GM20431 (cell line): ENCODE measurements around the gene USP49.

Source experiments
- in situ Hi-C: fragments of 300-500 bp; cut with MseI, MboI; formaldehyde crosslinking; loops from one replicate; pipeline ENCODE4 v1.15.0; 2020; ENCODE audit warnings: low sequenced_read_pairs; ENCODE audit not compliant: unreplicated experiment

The USP49 gene

DNA sequence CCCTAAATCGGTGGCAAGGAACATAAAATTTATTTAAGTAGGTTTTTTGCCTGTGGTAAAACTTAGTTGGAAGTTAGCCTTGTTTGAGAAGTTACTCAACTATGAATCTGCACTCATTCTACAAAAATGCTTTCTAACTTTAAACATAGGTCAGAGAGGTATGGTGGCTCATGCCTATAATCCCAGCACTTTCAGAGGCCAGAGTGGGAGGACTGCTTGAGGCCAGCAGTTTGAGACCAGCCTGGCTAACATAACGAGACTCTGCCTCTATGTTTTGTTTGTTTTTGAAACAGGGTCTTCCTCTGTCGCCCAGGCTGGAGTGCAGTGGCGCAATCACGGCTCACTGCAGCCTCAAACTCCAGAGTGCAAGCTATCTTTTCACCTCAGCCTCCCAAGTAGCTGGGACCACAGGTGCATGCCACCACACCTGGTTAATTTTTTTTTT is 16.2 kb downstream of the USP49 start:
- in situ Hi-C loops = no loop called here

DNA sequence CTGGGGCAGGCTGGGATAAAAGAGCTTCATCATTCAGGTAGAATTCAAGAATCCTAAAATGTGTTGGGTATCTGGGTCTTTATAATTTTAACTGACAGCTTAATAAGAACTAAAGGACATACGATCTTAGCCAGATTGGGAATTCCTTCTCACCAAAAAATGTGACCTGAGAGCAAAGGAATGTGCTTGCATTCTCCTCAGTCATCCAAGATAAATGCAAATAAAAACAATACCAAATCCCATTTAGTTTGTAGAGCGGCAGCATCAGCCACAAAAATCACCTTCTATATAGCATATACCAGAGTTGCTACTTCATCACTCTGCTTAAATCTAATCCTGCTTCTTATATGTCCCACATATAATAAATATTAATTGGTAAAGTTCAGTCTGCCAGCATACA is 16.9 kb downstream of the USP49 start:
- in situ Hi-C loops = no loop called here

DNA sequence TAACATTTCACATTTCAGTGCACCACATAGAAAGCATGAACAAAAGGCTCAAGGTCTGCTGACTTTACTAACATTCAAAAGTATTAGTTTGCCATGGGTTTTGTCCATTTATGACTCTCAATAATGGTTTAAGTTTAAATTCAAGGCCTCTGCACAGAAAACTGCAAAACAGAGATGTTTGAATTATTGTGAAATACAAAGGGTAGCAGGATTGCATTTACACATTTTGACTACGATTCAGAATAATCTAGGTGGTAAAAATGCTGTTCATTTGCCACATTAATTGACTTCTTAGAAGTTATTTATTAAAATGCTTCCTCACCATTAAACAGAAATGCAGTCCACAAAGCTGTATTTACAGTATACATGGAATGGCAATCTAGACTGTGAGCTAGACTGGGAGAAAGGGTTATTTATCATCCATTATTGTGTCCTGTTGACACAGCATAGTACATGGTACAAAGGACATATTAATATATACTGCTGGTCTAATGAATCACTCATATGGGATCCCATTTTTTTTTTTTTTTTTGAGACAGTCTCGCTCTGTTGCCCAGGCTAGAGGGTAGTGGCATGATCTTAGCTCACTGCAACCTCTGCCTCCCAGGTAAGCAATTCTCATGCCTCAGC is 18.0 kb downstream of the USP49 start:
- in situ Hi-C loops = no loop called here

DNA sequence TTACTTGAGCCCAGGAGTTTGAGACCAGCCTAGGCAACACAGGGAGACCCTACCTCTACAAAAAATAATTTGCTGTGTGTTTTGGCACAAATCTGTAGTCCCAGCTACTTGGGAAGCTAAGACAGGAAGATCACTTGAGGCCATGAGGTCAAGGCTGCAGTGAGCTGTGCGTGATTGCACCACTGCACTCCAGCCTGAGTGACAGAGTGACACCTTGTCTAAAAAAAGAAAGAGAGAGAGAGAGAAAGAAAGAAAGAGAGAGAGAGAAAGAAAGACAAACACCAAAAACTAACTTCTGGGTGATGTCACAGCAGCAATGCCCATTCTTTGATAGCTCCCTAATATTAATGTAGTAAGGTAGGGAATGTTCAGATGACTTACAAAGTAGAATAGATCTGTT is 20.4 kb downstream of the USP49 start:
- in situ Hi-C loops = no loop called here

DNA sequence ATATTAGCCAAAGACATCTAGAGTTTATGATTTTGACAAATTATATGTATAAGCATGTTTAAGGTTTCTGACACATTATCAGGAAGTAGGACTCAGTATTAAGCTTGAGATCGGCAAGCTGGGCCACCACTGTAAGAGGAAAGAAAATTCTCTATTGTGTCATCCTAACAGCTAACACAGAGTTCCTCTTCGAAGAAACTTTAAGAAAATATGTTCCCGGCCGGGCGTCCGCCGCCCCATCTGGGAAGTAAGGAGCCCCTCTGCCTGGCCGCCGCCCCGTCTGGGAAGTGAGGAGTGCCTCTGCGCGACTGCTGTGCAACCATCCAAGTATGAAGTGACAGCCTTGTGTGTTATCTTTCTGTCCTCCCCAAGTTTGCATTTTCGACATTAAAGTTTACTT is 23.0 kb downstream of the USP49 start:
- in situ Hi-C loops = no loop called here

DNA sequence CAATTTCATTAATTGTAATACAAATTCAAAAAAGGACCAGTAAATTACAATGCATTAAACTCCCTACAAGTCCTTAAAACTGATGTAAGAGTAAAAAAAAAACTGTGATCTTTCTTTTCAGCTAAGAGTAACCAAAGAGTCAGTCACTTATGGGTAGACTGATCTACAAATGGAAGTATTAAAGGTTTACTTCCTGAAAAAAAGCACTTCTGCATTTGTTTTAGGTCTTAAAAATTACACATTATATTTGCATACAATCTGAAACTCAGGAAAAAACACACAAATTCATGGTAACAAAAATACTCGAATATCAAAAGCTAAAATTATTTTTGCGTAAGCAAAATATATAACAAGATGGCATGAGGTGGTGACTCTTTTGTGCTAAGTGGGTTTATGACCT is 23.5 kb downstream of the USP49 start:
- in situ Hi-C loops = no loop called here

DNA sequence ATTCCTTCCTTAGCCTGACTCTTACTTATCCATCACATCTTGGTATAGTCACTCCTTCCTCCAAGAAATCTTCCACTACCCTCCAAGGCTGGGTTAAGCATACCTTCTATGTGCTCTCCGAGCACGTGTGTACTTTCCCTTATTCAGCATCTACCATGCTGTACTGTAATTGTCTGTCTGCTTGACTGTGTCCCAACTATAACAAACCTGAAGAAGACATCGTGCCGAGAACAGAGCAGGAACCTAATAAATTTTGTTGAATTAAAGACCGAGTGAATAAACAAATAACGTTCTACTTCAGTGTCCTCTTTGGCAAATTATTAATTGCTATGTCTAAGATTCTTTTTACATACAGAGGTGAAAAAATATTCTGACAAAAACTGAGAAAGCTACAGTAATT is 35.8 kb downstream of the USP49 start:
- in situ Hi-C loops = no loop called here

DNA sequence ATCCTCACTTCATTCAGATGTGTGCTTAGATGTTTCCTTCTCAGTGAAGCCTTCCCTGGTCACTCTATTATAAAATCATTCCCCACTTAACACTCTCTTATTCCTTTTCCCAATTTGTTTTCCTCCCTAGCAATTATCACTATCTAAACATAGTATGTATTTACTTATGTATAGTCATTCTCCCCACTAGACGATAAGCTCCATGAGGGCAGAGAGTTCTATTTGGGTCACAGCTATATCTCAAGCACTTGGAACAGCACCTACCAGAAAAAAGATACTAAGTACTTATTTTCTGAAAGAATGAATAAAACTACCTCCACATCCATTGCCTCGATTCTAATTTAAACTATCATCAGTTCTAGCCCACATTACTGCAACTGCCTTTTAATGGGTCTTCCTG is 36.5 kb downstream of the USP49 start:
- in situ Hi-C loops = no loop called here

DNA sequence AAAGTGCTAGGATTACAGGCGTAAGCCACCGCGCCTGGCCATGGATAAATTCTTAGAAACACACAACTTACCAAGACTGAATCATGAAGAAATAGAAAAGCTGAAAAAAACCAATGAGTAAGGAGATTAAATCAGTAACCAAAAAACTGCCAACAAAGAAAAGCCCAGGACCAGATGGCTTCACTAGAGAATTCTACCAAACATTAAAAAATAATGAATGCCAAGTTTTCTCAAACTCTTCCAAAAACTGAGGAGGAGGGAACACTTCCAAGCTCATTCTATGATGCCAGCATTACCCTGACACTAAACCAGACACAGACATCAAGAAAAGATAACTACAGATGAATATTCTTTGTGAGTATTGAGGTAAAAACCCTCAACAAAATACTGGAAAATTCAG is 44.3 kb downstream of the USP49 start:
- in situ Hi-C loops = no loop called here

DNA sequence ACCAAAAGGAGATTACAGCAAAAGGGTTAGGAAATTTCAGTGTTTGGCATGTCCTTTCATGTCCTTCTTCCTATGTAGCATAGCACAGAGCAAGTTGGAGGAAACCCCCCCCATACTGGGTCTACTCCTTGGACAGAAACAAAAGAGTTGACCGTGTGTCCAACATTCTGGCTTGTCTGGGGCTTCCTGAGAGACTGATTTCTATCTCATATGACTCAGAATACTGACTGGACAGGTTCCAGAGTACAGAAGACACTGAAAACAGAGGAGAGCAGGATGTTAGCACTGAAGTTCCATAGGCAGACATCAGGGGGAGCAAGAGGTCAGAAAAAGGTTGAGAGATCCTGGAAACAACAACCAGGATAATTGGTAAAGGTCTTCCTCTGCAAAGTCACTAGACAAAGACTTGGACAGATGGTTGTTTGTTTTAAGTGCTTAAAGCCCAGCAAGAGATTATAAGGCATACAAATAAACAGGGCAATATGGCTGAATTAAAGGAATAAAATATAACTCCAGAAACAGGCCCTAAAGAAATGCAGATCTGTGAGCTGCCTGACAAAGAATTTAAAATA is 48.4 kb downstream of the USP49 start:
- in situ Hi-C loops = no loop called here

DNA sequence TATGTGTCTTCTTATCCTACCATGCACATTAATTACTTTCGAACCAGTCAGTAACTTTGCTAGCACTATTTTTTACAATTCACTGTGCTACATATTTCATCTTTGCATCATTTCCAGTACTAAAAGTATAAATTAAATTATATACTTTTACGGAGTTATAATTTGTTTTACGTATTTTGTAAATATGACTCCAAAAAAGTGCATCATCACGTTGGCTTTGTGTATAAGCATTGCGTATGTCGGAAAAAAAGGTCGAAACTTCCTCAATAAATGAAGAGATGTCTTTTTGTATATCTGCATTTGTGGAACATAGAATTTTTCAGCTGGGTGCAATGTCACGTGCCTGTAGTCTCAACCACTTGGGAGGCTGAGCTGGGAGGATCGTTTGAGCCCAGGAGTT is 52.0 kb downstream of the USP49 start:
- in situ Hi-C loops = no loop called here

DNA sequence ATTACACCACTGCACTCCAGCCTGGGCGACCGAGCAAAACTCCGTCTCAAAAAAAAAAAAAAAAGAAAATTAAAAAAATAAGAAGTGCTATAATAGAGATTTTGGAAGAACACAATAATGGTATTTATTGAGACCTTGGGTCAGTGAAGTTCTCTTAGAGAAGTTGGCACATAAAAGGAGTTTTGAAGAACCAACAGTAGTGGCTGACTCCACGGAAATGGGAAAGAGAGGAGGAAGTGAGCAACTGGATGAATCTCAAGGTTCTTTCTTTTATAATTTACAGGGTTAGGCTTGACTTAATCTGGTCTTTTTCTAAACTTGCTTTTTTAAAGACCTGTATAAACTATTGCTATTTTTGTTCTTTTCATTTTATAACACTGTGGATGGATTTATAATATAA is 54.8 kb downstream of the USP49 start:
- in situ Hi-C loops = no loop called here

DNA sequence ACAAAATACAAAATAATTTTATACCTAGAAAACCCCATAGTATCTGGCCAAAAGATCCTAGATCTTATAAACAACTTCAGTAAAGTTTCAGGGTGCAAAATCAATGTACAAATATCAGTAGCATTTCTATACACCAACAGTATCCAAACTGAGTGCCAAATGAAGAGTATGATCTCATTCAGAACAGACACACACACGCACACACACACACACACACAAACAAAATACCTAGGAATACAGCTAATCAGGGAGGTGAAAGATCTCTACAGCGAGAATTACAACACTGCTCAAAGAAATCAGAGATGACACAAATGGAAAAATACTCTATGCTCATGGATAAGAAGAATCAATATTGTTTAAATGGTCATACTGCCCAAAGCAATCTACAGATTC is 58.5 kb downstream of the USP49 start:
- in situ Hi-C loops = no loop called here

DNA sequence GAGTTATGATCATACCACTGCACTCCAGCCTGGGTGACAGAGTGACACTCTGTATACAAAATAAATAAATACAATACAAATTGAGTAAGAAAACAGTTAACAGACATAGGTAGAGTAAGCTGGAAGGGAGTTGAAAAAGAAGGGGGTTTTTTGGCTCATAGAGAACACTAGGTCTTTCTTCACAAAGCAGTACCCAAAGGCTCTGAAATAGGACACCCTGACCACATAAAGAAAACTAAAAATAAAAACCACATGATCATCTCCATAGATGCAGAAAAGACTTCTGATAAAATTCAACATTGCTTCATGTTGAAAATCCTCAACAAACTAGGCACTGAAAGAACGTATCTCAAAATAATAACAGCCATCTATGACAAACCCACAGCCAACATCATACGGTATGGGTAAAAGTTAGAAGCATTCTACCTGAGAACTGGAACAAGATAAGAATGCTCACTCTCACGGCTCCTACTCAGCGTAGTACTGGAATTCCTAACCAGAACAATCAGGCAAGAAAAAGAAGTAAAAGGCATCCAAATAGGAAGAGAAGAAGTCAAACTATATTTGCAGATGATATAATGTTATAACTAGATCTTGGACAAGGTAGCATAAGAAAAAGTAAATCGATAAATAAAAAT is 59.0 kb downstream of the USP49 start:
- in situ Hi-C loops = no loop called here

DNA sequence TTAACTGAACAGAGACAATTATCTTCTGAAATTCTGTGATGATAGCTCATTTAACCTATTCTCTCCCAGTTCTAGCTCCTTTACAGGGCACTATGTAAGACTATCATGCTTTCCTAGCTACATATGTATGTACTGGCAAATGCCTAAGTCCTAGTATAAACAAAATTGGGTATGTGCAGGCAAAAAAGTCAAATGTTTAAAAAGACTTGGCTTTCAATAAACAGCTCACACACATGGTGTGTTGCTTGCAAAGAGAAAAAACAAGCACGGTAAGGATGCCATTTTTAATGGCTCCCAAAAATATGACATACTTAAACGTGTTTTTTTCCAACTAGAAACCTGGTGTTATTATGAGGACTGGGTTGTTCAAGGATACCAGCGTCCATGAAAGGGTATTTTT is 62.9 kb downstream of the USP49 start:
- in situ Hi-C loops = no loop called here

DNA sequence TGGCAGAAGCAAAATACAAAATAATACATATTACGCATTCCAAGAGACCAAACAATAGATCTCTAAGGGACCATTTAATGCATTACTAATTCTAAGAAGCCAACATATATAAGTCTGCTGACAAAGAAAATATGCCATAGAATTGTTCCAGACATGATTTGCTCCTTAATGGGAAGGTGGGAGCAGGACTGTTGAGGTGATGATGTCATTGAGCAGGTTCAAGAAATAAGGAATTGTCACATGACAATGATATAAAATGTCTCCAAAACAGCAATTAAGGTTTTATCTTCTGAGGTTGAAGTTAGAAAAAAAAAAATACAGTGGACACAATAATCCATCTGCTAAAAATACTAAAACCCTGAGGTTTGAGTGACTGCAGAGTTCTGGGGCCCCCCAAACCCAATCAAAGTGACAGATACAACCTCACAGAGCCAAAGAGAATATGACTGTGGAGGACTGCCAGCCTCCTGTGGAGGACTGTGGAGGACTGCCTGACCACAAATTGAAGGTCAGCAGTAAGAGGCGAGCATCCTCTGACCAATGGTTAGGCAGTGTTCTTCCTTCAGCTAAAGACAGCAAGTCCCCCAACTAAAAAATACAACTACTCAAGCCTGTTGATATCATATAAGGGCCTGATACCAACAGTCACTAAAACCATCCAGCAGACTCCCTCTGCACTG is 68.7 kb downstream of the USP49 start:
- in situ Hi-C loops = no loop called here

DNA sequence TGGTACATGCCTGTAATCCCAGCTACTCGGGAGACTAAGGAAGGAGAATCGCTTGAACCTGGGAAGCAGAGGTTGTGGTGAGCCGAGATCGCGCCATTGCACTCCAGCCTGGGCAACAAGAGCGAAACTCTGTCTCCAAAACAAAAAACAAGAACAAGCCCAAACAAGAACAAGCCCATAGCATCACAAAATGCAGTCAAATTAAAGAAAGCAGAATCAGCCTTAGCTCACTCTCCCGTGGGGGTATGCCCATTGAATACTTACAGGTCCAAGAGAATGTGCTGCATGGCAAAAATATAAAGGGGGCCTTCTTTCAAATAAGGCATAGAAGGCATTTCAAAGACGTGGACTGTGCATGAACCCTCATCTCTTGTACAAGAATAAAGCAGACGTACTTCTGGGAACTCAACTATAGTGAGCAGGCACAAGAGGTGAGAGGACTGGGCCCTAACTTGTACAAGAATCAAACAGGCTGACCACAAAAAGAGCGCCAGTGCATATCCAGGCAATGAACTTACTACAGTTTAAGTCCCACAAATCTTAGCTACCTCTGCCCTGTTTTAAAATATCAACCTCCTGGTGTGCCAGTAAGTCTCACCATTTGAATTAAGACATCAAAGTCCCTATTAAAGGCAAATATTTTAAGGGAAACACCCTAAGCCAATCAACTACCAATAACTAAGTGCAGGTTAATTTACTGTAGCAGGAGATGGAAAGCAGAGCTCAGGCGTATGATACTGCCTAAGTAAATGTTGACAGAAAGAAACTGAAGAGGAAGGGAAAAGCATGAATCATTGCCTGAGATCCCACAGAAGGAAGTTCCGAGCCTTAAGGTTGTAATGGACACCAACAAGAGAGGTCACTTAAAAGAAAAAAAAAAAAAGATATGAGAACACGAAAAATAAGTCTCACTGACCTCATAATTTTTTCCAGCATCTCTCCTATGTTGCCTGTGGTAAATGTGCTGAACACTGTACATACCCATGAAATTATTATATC is 70.3 kb downstream of the USP49 start:
- in situ Hi-C loops = no loop called here

DNA sequence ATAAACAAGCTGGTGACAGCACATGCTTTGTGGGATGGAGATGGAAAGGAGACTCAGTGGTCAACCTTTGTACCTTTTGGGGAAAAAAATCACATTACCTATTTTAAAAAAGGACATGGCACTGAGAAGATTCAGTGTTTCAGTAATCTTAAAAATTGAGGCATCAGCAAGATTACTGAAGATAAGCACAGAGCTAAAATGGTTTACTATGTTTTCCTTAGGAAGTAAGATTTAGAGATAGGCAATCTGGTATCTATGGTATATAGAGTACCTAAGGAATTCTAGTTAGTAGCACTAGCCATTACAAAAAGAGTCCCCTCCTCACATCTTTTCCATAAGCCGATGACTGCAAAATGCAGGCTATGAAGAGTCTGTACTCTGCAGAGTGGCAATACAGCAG is 72.0 kb downstream of the USP49 start:
- in situ Hi-C loops = no loop called here

DNA sequence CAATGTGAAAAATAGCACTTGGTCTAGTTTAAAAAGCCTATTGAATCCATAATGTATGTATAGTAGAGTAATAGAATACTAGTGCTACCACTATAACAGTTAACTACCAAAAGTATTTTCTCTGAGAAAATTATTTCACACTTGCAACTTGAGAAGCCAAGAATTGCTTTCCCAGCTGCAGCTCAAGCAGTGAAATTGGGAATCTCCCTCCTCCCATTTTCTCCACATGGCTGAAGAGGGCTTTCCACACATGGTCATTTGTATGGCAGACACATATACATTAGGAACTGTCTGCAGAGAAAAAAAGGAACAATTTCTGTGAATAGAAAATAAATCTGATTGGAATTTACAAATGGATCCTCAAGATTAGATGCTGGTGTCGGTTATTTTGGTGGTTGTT is 73.2 kb downstream of the USP49 start:
- in situ Hi-C loops = no loop called here

DNA sequence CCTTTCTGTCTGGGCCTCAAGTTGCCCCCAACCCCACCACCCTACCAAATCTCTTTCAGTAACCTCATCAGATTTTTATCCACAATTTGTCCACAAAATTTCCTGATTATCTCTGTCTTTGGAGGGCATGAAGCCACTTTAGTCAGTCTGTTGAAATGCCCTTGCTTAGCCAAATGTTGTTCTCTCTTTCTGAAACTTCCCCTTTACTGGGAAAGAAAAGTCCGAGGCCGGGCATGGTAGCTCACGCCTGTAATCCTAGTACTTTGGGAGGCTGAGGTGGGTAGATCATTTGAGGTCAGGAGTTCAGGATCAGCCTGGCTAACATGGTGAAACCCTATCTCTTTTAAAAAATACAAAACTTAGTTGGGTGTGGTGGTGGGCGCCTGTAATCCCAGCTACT is 73.9 kb downstream of the USP49 start:
- in situ Hi-C loops = no loop called here
